ENCODE measurements around the gene ACYP2.

DNA sequence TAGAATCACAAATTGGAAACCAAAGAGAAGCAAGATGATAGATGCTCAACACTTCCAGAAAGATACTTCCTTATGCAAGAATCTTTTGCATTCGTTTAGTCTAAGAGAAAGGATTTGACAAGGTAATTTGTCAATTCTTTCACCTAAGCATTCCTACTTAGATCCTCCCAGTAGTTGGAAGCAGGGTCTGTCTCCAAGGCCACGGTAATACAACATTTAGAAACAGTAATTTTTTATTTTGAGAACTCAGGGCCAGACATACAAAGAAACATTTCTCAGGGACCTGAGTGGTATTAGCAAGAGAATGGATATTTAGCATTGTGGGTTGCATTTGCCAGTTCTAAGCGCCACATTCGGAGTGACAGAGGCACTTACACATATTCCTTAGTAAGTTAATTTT lies 68.6 kb downstream of the ACYP2 start:
- TF ChIP-seq, protein P1, sequence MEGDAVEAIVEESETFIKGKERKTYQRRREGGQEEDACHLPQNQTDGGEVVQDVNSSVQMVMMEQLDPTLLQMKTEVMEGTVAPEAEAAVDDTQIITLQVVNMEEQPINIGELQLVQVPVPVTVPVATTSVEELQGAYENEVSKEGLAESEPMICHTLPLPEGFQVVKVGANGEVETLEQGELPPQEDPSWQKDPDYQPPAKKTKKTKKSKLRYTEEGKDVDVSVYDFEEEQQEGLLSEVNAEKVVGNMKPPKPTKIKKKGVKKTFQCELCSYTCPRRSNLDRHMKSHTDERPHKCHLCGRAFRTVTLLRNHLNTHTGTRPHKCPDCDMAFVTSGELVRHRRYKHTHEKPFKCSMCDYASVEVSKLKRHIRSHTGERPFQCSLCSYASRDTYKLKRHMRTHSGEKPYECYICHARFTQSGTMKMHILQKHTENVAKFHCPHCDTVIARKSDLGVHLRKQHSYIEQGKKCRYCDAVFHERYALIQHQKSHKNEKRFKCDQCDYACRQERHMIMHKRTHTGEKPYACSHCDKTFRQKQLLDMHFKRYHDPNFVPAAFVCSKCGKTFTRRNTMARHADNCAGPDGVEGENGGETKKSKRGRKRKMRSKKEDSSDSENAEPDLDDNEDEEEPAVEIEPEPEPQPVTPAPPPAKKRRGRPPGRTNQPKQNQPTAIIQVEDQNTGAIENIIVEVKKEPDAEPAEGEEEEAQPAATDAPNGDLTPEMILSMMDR (IDR thresholded peaks at IDR 0.05) = no peak
- no peak for TF ChIP-seq EP300 (IDR thresholded peaks at IDR 0.05)
